B cell (primary cell): ENCODE data around the gene PPP1R12A.

Source experiments
- EZH2 ChIP-seq: IDR thresholded peaks from 2 replicates; pipeline ENCODE4 v1.6.1; 2012; ENCODE audit warnings: borderline replicate concordance, low read depth, mild to moderate bottlenecking, moderate library complexity, low read length; ENCODE audit not compliant: insufficient read depth, poor library complexity, severe bottlenecking
- TF ChIP-seq, protein P1 (sequence below): fragments of 200-600 bp; IDR thresholded peaks from one replicate; pipeline ENCODE4 v1.8.0; 2022; ENCODE audit warnings: antibody characterized with exemption, mild to moderate bottlenecking

DNA sequence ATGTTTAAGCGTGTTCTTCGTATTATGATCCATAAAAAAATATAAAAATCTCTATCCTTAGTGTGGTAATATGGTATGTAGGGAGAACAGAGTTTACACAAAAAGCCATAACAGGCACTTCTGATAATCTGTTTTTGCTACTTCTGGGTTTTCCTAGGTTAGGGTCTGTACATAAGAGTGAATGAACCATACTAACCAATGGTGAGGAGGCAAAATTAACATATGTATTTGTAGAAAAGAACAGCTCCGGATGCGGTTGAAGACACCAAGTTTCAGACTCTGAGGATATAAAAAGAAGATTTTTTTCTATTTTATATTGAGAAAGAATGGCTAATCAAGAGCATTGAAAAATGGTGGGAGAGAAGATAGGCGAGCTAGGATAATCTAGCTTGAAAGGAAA, 40.2 kb upstream of the PPP1R12A start:
- TF ChIP-seq, protein P1, sequence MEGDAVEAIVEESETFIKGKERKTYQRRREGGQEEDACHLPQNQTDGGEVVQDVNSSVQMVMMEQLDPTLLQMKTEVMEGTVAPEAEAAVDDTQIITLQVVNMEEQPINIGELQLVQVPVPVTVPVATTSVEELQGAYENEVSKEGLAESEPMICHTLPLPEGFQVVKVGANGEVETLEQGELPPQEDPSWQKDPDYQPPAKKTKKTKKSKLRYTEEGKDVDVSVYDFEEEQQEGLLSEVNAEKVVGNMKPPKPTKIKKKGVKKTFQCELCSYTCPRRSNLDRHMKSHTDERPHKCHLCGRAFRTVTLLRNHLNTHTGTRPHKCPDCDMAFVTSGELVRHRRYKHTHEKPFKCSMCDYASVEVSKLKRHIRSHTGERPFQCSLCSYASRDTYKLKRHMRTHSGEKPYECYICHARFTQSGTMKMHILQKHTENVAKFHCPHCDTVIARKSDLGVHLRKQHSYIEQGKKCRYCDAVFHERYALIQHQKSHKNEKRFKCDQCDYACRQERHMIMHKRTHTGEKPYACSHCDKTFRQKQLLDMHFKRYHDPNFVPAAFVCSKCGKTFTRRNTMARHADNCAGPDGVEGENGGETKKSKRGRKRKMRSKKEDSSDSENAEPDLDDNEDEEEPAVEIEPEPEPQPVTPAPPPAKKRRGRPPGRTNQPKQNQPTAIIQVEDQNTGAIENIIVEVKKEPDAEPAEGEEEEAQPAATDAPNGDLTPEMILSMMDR, result no peak
- TF ChIP-seq EZH2, result no peak
